Erythroblast (primary cell): ENCODE measurements around the gene CLSTN2.

Experiments used
- DNase-seq, 2 experiments: peaks; one replicate each; lab custom pipeline; 2025; lab: John Stamatoyannopoulos, UW
- GATA1 ChIP-seq: IDR thresholded peaks from 2 replicates; pipeline ENCODE4 v1.6.1; 2011; ENCODE audit warnings: low read depth, mild to moderate bottlenecking, control low read depth, low read length, moderate library complexity
- POLR2A ChIP-seq: IDR thresholded peaks from 2 replicates; pipeline ENCODE4 v1.6.1; 2011; ENCODE audit warnings: mild to moderate bottlenecking, low read length

The CLSTN2 gene

DNA sequence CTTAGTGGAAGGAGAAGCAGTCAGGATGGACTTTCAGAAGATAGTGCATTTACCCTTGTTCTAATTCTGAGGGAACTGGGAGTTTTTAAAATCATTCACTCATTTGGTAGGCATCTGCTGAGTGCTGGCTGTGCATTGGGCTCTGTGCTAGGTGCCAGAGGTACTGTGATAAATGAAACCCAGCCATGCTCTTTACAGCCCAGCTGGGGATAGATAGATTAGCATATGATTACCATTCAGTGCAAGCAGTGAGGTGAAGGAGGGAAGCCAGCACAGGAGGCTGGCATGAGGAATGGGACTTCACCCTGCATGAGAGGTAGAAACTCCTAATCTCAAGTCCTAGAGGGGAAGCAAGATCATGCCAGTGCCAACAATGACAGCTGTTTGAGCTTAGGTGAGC, 381.0 kb downstream of the CLSTN2 start:
- TF ChIP-seq GATA1 (no peak), POLR2A (no peak)
- DNase-seq, result no peak

DNA sequence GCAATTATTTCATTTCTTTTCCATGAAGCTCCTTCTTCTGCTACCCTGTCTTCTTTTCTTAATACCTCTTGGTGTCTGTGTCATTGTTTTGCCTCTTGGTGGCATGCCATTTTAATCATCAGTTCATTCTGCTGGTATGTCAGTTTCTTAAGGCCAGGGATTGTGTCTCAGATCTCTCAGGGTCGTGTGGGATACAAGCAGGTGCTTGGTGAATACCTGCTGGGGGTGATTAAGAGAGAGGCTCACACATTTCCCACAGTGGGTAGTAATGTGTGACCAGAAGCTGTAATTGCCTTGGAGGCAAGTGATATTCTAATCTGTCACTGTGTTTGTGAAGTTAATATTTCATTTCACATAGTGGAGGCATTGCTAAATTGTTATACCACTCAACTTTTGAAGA, 381.5 kb downstream of the CLSTN2 start:
- no peak for DNase-seq
- TF ChIP-seq POLR2A (no peak), GATA1 (no peak)

DNA sequence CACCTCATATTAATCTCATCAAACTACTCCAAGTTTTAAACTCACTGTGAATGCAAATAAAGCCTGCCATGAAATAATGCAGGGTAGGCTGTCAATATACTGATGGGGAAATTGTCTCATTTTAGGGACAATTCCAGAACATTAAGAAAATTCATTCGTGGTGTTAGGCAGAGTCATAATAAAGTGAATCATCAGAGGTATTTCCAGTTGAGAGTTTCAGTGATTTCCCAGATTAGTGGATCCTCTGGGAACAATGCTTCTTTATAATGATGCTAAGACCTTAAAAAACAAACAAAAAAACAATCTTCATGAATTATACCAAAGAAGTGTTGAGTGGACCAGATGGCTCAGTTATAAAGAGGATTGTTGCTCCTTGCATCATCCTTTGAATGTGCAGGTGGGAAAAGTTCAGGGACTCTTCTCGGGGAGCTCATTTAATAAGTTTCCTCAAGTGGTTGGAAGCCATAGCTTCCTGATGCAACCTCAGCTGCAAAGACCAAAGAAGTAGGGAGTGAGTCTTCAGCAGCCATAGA, 381.9 kb downstream of the CLSTN2 start:
- no peak for DNase-seq
- no peak for TF ChIP-seq POLR2A
- no peak for TF ChIP-seq GATA1

DNA sequence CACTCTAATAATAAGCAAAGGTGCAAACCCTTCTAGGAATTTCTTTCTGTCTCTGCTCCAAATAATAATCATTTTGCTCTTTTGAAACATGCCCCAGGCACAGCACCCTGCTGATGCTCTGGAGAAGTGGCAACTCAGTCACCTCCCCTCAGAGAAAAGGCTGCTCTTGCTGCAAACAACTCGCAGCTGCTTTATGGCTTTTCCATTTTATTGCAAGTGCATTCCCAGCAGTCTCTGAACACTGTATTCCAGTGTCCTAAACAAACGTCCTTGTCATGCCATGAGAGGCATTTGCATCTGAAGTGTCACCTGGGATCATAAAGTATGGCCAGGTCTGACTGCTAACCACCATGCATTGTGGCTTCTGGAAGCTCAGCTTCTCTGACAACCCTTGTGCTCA, 384.8 kb downstream of the CLSTN2 start:
- TF ChIP-seq POLR2A (no peak), GATA1 (no peak)
- DNase-seq, result no peak

DNA sequence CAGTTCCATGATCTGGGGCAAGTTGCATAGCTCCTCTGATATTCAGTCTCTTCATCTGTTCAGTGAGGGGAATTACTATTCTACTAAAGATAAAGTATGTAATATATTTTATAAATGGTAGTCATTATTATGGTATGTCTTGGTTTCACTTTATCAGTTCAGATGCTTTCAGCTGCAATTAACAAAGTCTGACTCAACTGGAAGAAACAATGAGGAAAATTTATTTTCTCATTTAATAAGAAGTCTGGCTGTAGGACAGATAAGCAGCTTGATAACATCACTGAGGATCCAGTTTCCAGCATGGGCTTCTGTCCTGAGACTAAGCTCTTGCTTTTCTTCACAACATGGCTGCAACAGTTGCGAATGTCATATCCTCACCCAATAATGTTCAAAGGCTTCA, 388.6 kb downstream of the CLSTN2 start:
- no peak for DNase-seq
- TF ChIP-seq GATA1 (no peak), POLR2A (no peak)

DNA sequence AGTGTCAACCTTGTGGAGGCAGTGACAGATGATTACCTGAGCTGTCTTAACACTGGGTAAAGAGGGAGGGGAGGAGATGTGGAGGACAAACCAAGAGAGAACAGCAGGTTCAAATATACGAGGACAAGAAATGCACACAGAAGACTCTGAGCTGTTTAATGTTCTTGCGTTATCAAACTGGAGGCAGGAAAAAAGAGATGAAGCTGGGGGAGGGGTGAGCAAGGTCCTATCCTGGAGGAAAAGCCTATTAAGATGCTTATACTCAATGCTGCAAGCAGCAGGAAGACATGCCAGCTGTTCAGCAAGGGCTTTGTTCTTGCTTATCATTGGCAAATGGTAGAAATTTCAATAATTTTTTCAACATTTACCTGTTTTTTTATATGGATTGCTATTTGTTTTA, 397.1 kb downstream of the CLSTN2 start:
- no peak for DNase-seq
- TF ChIP-seq POLR2A (no peak), GATA1 (no peak)

DNA sequence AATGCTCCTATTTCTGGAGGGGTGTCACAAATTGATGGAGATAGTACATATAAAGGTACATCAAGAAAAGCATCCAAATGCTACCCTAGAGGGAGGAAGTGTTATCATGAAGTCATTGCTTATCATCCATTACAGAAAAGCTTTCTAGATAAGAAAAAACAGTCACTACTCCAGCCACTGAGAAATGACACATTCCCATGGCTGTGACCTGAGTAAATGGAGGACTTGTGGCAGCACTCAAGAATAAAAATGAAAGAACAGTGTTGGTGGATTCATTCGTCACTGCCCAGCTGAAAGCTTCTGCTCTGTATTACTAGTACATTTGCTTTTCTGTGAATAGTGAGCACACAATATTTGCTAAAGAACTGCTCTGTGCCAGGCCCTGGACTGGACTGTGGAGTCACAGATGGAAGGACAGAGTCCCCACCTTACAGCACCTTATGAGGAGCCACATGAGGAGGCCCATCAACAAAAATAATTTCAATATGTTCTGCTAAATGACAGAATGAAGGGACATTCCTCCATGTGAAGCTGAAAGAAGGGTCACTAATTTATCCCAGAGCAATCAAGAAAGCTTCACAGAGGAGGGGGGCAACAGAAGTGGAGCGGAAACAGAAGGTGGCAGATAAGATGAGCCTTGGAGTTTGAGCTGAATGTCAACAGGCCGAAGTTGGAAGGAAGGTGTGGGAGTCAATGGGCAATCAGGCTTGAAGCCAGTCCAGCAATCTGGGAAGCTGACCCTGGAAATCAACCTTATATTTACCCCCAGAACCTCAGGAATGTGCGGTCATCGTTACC, 399.3 kb downstream of the CLSTN2 start:
- DNase-seq, result no peak
- TF ChIP-seq GATA1 (no peak), POLR2A (no peak)

DNA sequence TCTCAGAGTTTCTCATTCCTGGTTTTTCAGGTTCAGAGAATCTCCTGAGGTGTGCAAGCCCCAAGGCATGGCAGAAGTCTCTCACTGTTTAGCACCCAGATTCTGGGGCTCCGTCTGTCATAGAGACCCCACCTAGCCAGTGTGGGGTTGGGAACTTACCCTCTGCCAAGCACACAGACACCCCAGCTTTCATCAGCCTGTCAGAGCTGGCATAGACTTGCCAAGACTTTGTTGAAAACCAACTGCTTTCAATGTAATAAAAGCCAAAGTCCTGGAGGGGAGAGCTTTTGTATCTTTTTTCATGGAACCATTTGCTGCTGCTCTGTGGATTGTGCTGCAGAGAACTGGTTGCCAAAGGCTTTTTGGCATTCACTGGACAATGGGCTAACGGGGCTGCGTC, 401.5 kb downstream of the CLSTN2 start:
- TF ChIP-seq GATA1 (no peak), POLR2A (no peak)
- no peak for DNase-seq

DNA sequence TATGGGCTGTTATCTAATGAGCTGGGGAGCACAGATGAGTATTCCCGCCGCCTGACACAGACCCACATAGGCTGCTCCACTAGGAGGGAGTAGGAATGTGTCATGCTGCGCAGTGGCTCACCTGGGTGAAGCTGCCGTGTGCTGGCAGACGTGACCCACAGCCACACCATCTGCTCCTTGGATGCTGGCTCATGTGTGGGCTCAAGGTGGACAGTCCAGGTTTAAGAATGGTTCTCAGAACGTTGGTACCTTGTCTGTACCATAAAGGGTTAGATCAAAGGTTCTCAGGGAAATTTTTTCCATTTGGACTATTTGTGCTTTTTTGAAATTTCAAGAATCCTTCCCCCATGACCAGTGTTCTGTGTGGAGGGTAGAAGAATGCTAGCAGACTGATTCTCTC, 403.9 kb downstream of the CLSTN2 start:
- DNase-seq, result no peak
- TF ChIP-seq POLR2A (no peak), GATA1 (no peak)

DNA sequence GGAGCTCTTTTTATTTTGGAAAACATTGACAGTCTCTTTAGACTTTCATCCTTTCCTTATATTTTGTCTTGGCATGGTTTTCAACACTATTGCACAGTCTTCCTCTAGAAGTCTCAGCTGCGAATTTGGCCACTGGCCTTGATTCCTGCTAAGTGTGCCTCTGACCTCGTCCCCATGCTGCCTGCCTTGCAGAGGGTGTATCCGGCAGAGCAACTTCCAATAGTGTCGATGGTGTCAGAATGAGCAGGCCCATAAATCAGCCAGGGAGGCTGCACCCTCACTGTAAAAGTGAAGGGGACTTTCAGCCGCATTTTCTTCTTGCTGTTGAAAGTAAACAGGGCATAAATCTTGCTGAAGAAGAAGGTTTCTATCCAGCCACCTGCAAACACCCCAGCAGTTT, 406.2 kb downstream of the CLSTN2 start:
- no peak for DNase-seq
- TF ChIP-seq POLR2A (no peak), GATA1 (no peak)

DNA sequence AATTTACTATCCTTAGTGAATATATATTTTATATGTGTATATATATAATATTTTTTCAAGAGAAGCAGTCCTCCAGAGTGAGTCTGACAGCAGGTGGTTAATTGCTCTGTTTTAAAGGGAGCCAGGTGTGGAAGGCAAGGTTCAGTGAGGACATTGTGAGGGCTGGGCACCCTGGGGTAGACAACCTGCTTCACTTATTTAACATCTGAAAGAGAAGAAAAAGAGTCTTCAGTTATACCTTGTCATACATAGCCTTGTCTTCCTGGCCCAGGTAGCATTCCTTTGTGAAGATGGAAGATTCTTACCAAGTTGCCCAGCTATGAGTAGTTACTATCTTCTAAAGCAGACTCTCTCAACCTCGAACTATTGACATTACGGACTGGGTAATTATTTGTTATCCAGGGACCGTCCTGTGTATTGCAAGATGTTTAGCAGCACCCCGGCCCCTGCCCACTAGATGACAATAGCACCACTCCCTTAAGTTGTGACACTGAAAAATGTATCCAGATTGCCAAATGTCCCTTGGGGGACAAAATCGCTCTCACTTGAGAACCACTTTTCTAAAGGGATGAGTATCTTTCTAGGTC, 406.9 kb downstream of the CLSTN2 start:
- TF ChIP-seq POLR2A (no peak), GATA1 (no peak)
- DNase-seq, result no peak

DNA sequence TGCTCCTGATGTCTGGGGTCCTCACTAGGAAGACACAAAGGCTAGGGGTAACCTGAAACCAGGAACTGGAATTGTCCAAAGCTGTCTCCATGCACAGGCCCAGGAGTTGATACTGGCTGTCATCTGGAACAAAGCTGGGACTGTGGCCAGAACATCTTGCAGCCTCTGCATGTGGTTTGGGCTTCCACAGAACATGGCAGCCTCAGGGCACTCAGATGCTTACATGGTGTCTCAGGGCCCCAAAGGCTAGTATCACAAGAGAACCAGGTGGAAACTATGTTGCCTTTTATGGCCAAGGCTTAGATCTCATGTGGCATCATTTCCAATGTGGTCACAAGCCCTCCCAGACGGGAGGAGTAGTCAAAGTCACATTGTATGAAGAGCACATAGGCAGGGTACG, 407.7 kb downstream of the CLSTN2 start:
- TF ChIP-seq GATA1 (no peak), POLR2A (no peak)
- no peak for DNase-seq

DNA sequence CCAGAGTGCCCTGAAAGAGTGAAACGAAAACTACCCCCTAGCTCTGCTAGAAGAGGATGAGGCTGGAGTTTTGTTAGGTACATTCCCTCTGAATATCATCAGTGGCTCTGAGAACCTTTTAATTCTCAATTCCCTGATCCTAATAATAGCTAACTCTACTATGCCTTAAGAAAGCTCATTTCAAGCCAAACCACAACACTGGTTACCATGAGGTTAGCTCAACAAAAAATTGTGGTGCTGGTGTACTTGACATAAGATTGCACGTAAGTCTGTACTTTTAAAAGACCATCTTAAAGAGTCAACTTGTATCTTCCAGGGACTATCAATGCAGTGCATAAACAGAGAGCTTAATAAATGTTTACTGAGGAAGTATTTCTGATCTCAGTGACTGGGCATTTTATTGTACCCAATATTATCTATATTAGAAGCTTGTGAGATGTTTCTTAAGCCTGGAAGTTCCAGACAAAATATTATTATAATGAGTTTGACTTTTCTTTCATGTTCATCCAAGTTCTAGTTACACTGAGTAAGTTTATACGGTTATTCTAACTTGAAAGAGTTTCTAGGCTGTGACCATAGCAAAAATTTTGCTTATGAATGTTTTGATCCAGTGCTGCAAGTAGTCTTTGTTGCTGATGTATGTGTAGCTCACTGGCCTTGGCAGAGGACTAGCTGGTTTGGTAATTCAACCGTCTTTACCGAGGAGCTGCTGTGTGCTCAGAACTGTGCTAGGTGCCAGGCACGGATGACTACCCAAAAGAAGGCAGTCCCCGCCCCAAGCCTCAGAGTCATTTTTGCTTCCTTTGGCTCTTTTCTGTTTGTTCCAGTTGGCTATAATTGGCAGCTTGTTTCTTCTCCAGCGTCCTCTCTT, 408.5 kb downstream of the CLSTN2 start:
- no peak for DNase-seq
- TF ChIP-seq POLR2A, result no peak
- TF ChIP-seq GATA1, result no peak

DNA sequence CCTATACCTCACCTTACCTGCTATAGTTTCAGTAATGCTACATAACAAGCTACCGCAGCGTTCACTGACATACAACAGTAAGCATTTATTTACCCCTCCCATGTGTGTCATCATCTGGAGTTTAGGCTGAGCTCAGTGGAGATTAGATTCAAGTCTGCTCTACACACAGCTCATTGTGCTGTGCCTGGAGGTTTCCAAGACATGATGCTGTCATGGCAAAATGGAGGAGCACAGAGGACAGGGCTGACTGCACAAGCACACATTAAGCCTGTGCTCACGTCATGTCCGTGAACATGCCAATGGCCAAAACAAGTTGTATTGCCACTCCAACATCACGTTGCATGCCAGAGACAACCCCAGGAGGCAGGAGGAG, 409.1 kb downstream of the CLSTN2 start:
- DNase-seq, result no peak
- no peak for TF ChIP-seq GATA1
- TF ChIP-seq POLR2A, result no peak
